HG02870 (cell line): ENCODE results near the gene GPR21.

Experiments
- ATAC-seq: cut with Tn5 transposase; IDR thresholded peaks from one replicate; pipeline ENCODE4 v1.9.1; 2021; ENCODE audit warnings: mild to moderate bottlenecking, moderate library complexity; ENCODE audit not compliant: unreplicated experiment

The GPR21 gene

DNA sequence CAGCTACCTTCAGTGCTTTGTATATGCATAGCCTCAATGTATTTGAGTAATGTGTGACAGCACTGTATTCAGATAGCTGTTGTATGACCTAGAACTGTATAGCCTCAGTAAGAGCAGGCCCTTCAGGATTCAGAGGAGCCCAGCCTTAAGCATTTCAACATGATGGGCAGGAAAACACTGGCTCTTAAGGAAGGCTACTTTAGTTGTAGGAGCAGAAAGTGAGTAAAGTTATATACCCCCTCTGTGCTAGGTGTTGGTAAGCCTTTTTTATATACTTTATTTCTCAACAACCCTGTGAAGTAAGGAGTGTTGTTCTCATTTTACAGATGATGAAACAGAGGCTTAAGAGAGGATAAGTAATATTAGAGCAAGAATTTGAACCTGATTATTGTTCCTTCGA lies 1.5 kb upstream of the GPR21 start:
- ATAC-seq = no peak

DNA sequence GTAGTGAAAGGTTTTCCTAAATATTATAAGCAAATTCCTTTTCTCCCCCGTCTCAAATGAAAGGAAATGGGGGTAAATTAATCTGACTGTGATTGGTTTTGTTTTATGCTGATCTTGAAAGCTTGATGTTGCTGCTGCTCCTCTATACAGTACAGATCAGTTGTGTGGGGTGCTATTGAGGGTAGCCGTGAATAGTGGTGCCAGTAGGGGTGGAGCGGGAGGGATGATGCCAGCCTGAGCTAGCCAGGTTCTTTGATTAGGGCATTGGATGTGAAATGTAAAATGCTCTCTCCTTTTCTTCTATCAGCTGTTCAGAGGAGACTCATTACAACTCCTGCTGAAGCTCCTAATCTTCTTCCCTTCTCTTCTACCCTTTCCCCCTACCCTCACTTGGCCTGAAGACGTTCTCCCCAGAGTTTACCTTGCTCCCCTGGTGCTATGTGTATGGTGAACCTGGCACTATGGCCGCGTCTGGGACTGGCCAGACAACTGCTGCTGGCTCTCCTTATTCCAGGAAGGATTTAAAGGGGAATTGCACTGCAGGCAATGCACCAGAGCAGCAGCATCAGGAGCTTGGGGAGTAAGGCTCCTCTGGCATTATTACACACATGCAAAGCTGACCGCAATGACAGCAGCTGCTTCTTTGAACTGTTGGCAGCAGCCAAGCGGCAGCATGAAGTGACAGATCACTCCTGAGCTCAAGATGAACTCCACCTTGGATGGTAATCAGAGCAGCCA lies 566 bp downstream of the GPR21 start:
- ATAC-seq = no peak

DNA sequence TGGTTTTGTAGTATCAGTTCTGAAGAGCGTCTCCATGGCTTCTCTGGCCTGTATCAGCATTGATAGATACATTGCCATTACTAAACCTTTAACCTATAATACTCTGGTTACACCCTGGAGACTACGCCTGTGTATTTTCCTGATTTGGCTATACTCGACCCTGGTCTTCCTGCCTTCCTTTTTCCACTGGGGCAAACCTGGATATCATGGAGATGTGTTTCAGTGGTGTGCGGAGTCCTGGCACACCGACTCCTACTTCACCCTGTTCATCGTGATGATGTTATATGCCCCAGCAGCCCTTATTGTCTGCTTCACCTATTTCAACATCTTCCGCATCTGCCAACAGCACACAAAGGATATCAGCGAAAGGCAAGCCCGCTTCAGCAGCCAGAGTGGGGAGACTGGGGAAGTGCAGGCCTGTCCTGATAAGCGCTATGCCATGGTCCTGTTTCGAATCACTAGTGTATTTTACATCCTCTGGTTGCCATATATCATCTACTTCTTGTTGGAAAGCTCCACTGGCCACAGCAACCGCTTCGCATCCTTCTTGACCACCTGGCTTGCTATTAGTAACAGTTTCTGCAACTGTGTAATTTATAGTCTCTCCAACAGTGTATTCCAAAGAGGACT lies 1.5 kb downstream of the GPR21 start:
- no peak for ATAC-seq

DNA sequence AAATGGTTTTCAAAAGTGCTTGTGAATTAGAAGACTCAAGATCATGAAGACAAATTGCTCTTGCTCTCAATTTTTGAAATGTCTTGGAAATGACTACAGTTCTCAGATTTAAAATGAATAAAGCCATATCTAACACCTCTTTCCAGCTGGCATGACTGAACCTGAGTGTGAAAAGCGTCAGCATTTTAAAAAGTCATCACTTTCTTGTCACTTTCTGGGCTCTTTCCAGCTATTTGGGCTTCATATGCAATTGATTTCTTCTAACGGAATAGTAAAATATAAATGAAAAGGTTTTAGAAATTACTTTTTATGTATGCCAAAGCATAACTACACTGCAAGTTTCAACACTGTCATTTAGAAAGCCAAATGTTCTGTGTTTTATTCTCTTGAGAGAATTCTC lies 2.3 kb downstream of the GPR21 start:
- ATAC-seq = no peak

DNA sequence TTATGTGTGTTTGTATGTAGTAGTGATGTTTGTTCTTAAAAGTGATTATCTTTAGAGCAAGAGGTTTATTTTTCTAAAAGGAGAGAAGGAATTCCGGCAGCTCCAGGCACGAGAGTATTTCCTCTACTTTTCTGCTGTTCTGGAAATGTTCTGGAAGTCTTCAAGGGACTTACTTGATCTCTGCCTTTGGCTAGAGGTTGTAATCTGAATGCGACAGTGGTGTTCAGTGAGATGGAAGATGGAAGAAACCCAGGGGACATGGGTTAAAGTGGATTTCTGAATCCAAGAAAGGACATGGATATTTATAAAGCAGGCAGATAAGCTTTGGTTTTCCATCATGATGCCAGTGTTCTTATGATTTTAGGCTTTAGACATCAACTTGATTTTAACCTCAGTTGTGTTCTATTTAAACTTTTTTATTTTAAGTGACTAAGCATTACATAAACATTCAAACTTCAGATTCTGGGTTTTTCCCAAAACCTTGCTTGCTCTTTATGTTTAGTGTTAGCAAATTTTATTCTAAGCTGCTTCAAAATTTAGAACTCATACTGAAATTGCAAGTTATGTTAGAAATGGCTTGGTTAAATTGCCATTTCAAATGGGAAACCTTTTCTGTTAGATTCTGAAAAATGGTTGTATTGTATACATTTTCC lies 3.6 kb downstream of the GPR21 start:
- no peak for ATAC-seq

DNA sequence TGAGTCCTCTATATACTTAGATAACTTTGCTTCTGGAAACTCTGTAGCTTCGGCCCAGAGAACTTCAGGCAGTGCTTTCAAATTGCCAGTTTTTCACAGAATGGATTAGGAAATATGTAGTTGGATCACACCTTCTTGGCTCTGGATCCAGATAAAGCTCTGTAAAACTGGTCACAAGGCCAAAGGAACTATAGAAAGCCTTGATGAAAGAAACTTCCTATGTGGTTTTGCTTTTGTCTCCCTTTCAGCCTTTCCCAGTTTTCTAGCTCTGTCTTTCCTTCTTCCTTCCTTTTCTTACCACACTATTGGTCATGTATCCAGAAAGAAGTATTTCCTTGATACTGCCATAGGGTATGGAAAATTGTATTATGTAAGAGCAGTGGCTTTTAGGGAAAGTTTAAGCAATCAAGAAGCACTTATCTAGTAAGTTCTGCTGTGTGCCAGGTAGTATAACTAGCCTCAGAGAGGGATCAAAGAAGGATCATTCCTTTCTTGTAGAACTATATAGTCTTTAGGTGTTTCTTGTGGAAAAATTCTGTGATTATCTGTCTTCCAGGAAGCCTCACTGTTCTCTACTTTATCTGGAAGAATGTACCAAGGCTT lies 6.3 kb downstream of the GPR21 start:
- no peak for ATAC-seq

DNA sequence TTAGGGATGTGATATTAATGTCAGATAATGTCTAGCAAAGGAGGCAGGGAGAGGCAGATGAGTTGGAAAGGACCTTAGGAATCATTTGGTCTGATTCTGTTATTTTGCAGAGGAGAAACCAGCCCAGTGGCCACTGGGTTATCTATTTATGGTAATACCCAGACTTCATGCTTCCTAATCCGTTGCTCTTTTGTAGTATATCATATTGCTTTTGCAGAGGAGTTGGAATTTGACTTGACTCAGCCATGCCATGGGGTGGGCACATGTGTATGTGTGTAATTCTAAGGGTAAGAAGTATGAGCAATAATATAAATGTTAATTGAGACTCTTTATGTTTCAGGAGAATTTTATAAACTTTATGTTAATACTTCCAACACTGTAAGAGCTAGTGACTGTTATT lies 7.3 kb downstream of the GPR21 start:
- ATAC-seq = no peak

DNA sequence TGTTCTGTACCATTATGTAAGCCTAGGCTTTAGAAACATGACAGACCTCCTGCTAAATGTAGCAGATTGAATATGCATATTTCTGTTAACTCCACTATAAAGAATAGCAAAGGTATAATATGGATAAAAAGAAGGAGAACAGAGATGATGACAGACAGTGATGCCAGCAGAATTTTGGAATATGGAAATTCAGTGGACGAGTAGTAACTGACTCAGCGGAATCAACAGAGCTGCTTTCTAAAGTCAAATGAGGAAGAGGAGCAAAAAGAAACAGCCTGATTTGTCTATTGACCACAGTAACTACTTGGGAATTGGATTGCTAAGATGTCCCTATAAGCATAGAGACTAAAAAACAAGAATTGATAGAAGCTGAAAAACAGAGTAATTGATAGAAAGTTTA lies 8.0 kb downstream of the GPR21 start:
- ATAC-seq = no peak

DNA sequence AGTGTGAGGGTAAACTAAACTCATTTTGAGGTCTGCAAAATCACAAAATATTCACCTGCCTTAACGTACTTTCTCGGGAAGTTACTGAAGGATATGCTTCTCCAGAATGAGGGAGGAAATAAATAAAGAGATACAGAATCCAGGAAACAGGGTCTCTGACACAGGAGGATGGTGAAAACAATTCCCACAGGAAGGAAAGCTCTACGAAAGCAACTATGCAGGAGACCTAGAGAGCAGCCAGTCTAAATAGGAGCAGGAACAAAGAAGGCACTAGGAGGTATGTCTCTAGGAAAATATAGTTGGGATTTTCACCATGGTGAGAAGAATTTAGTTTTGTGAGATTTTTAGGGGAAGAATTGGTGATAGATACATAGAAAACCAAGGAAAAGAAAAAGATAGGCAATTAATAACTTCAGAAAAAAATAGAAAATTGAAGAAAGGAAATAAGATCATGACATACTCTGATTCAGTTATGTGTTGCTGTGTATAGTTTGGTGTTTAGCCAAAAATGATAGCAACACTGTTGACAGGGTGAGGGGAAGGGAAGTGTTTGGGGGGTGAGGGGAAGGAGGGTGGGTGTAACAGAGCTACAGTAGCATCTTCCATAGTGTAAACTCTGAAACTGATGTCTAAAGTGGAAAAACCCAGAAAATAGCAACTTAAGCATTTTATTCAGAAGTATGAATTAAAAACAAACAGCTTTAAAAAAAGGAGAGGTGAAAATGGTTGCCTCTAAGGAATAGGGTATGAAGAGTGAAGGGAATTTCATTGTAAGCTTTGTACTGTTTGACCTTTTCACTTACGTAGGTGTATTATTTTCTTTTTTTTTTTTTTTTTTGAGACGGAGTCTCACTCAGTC lies 9.8 kb downstream of the GPR21 start:
- ATAC-seq = no peak

DNA sequence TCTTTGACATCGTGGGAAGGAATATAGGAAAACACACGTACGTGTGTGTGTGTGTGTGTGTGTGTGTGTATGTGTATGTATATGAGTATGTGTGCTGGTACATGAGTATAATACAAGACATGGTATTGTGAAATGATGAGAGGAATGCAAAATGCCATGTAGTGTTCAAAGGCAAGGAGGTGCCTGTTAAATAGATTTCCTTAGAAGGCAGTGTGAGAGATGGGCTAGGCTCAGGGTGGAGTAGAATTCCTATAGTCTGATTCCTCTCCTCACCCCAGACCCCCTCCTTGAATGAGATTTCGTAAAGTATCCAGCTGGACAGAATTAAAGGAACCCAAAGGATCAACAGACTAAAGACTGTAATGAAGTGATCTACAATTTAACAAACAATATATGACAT lies 11.1 kb downstream of the GPR21 start:
- ATAC-seq = no peak

DNA sequence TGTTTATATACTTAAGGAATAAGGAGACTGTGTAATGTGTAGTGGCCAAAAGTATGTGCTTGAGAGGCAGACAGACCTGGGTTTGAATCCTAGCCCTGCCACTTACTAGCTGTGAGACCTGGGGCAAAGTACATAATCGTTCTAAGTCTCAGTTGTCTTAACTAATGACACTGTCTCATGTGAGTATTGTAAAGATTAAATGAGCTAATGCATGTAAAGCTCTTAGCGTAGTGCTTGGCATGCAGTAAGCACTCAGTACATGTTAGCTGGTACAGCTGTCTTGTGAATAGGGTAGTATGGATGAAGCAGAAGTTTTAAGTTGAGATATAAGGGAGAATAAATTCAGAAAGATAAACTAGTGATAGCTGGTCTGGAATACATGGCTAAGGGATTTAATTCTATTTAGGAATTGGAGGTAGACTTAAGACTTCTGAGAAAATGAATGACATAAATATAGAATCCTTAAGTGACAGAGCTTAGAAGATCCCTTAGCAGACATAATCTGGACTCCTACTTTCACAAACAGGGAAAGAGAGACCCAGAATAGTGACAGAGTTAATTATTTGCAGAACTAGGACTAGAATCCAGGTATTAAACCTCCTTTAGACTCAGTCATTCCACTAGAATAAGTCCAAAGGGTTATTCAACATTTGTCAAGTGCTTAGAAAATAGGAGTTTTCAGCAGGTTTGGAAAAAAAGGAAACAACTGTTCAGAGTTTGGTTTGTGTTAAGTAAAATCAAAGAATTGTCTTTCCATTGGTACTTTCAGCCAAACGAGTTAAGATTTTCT lies 13.1 kb downstream of the GPR21 start:
- ATAC-seq = no peak

DNA sequence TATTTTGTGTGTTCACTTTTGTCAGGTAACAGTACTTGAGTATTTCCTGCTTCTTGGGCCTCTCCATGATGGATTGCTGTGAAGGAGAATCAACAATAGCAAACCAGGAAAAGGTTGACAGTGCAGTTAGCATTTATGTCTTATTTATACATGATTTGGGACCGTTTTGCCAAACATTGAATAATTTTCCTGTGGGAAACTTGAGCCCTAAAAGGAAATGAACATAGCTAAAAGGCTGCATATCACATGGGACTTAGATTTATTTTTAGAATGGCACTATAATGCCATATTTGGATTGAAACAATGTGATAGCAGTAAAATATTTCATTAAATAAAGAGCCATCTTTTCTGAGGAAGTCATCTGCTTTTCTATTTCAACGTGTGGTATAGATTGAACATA lies 15.3 kb downstream of the GPR21 start:
- no peak for ATAC-seq

DNA sequence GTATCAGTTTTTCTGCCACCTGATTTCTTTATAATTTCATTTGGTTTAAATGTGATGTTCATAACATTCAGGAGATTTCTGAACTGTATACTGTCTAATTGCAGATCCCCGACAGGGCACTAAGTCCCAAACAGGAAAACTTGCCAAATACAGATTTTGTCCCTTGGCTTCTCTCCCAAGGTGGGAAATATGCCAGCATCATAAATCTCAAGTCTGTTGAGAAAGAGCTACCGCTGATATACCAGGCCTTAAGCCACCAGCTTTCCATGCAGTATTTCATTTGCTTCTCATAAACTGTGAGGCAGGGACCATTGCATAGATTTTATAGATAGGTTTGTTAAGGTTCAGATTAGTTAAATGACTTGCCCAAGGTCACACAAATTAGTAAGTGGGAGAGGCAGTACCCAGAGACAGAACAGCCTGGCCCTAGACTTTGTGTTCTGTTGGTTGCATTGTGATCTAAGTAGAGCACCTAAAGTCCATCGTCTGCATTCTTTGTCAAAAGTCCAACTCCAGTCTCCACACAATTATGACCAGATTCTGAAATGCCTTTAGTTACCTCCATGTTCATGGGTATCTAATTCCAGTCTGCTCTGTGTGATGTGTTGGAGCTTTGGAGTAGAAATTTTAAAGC lies 16.2 kb downstream of the GPR21 start:
- ATAC-seq = no peak

DNA sequence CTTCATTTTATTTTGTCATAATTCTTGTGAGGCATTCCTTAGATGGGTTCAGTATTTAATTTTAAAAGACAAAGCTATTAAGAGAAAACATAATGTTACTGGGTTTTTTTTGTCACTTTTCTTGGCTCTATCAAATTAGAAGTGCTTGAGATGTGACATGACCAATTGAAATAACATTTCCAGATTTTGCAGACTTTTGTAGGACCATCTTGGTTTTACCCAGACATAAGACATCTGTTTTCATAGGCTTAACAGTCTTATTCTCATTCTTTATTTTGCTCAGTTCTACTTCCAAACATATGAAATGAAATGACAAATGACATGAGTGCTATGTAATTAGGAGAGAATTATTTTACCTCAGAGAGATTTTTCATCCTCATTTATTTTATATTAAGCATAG lies 19.6 kb downstream of the GPR21 start:
- ATAC-seq = no peak

DNA sequence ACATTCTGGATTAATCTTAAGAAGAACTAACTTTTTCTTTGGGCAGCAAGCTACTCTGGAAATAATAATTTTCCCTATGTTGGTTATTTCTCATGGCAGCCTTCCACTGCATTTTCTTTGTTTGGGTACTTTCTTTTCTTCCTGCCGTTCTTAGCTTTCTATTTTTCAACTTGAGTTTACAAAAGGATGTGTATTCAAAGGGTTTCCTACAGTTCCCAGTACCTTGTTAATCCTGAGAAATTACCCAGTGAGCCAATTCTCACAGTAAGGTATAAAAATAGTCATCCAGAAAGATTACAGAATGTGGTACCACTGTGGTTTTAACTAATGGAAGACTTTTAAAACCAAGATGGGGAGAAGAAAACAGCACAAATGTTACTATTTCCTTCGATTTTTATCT lies 20.2 kb downstream of the GPR21 start:
- no peak for ATAC-seq

DNA sequence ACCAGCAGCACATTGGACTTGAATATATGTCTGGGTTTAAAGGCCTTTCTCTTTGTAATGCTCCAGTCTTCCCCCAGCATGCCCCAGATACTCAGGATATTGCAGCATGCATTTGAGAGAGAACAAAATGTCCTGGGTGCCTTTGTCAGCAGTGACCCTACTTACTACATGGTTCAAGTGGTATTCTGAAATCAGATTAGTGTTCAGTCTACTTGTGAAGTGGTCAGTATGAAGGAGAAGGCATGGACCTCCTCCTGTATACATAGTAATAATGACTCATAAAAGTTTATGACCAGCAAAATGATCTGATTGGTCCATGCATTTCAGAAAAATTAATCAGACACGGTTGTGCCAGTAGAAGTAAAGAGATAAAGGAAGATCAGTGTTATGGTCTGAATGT lies 25.4 kb downstream of the GPR21 start:
- ATAC-seq = no peak

DNA sequence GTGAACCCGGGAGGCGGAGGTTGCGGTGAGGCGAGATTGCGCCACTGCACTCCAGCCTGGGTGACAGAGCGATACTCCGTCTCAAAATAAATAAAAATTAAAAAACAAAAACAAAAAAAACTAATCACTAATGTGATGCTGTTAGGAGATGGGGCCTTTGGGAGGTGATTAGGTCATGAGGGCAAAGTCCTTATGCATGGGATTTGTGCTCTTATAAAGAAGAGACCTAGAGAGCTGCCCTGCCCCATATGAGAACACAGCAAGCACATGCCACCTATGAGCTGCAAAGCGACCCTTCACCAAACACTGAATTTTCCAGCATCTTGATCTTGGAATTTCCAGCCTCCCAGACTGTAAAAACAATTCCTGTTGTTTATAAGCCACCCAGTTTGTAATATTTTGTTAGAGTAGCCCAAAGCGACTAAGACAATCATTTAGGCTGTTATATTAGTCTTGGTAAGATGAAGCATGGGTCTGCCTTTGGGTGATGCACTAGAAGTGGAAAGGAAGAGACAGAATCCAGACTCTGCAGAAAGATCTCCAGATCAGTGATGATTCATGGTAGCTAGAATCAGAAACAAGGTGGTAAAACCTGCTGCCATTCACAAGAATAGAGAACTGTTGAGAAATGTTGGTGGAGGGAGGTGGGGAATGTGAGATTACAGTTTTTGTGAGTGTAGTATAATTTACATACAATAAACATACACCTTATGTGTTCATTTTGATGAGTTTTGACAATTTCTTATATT lies 26.2 kb downstream of the GPR21 start:
- ATAC-seq = no peak

DNA sequence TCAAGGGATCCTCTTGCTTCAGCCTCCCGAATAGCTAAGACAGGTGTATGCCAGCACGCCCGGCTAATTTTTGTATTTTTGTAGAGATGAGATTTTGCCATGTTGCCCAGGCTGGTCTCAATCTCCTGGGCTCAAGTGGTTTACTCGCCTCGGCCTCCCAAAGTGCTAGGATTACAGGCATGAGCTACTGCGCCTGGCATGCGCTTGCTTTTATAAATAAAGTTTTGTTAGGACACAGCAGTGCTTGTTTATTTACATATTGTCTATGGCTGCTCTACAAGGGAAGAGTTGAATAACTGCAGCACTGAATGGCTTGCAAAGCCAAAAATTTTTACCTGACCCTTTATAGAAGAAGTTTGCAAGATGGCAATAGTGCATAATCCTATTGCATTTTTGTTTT lies 27.7 kb downstream of the GPR21 start:
- ATAC-seq = no peak
